ENCODE results near the gene MAP3K10. TPM values are rescaled to one million over a fixed set of nuclear protein-coding genes. Genes with fewer than 3 reads are reported as not detected.

Gene MAP3K10
- total RNA-seq, 2 donors from 2014 or later: 35.2 to 39.3 TPM

DNA sequence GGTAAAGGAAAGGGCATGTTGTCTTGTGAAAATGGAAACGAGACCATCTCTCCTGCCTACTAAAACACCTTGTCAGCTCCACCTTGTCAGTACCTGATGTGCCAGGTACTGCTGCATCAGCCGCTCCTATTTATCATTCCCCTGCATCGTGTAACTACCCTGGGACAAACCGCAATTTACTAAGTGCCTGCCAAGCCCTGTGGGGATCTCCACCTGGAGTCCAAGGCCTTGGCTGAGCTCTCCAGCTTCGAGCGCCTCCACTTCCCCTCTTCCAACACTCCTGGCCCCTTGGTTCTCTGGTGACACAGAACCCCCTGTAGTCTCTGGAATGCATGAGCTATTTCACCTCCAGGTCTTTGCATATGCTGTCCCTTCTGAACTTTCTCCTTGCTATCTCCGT lies 61.2 kb downstream of the MAP3K10 start:
- TF ChIP-seq, protein P1, sequence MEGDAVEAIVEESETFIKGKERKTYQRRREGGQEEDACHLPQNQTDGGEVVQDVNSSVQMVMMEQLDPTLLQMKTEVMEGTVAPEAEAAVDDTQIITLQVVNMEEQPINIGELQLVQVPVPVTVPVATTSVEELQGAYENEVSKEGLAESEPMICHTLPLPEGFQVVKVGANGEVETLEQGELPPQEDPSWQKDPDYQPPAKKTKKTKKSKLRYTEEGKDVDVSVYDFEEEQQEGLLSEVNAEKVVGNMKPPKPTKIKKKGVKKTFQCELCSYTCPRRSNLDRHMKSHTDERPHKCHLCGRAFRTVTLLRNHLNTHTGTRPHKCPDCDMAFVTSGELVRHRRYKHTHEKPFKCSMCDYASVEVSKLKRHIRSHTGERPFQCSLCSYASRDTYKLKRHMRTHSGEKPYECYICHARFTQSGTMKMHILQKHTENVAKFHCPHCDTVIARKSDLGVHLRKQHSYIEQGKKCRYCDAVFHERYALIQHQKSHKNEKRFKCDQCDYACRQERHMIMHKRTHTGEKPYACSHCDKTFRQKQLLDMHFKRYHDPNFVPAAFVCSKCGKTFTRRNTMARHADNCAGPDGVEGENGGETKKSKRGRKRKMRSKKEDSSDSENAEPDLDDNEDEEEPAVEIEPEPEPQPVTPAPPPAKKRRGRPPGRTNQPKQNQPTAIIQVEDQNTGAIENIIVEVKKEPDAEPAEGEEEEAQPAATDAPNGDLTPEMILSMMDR (conservative IDR thresholded peaks at IDR 0.05): peak; percentile 1
- peak overlapping the region; percentile 92 for H3K27ac Mint-ChIP-seq

DNA sequence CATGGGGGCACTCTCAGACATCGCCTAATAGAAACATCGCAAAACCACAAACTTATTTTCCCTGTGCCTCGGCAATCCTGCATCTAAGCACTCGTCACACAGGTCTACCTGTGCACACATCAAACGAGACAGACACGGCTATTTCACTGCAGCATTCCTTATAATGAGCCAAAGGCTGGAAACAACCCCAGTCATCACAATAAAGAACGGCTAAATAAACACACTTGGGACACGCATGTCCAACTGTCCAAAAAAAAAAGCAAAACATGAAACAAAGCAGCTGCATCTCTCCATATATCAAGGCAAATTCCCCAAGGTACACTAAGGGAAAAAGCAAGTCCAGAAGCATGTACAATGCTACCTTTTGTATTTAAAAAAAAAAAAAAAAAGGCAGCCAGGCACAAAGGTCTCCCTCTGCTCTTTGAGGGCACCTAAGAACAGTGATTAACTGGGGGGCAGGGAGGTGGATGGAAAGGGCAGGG lies 62.4 kb downstream of the MAP3K10 start:
- H3K4me3 Mint-ChIP-seq: peak overlapping the region; percentile 6

More for the DNA sequence above, 61.2 kb downstream of the MAP3K10 start:
- Histone ChIP-seq H3K27me3 (ENCODE audit: control insufficient read depth, insufficient read depth, low read length, poor library complexity, severe bottlenecking) (no peaks in the 10 kb centered on the region), H3K36me3 (ENCODE audit: control insufficient read depth, insufficient read depth, low read length) (peaks cover 44% of the 10 kb centered on the region), H3K4me3 (ENCODE audit: low read length) (peak overlapping the region; percentile 54), H3K9ac (ENCODE audit: extremely low read depth, low read length, poor library complexity, severe bottlenecking) (no peak overlapping the region), H3K9me3 (ENCODE audit: control insufficient read depth, low read length) (no peaks in the 10 kb centered on the region), H3K27ac (ENCODE audit: low read depth, low read length) (no peak overlapping the region), H3K4me1 (ENCODE audit: control insufficient read depth, insufficient read depth, low read length) (peaks cover 41% of the 10 kb centered on the region)
- Mint-ChIP-seq H3K9me3 (no peaks in the 10 kb centered on the region), H3K4me1 (peaks cover 40% of the 10 kb centered on the region), H3K27me3 (ENCODE audit: insufficient read depth) (no peaks in the 10 kb centered on the region), H3K4me3 (peak overlapping the region; percentile 5), H3K36me3 (ENCODE audit: low read depth) (peaks cover 51% of the 10 kb centered on the region)
- peak; percentile 77 for DNase-seq
- 77 to 81% methylated on average over 7 of the region's 7 CpGs for WGBS, 2 experiments (ENCODE audit: insufficient coverage in 1 of 2, insufficient read length in 1 of 2)

DNA sequence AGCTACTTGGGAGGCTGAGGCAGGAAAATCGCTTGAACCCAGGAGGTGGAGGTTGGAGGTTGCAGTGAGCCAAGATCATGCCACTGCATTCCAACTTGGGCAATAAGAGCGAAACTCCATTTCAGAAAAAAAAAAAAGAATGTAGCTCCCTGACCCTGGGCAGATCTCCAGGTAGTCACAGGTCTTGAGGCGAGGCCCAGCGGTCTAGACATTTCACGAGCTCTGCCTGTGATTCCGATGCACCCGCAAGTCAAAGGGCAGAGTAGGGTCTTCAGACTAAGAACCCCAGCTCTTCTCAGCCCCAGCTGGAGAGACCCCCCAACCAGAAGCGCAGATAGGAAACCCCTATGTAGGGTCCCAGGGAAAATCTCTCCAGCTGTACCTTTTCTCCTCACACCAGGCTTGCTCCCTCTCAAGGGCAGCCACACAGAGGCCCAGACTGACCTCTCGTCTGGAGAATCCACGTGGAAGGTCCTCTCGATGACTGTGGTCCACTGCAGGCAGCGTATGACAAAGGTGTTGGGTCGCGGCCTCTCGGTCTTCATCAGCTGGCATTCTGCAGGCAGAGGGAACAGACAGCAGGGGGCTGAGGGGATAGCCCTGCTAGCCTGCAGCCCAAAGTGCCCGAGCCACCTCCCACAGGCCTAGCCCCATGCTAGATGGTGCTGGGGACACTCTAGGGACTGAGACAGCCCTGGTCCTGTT lies 63.6 kb downstream of the MAP3K10 start:
- 90% methylated on average over 16 of the region's 16 CpGs for WGBS, 2 experiments (ENCODE audit: insufficient coverage in 1 of 2, insufficient read length in 1 of 2)
- H3K4me3 Mint-ChIP-seq: peak overlapping the region; percentile 36
- TF ChIP-seq, protein P1 (conservative IDR thresholded peaks at IDR 0.05): peak; percentile 42
- Histone ChIP-seq H3K4me1 (ENCODE audit: control insufficient read depth, insufficient read depth, low read length) (peaks cover 41% of the 10 kb centered on the region), H3K9ac (ENCODE audit: extremely low read depth, low read length, poor library complexity, severe bottlenecking) (peak overlapping the region; percentile 49), H3K9me3 (ENCODE audit: control insufficient read depth, low read length) (no peaks in the 10 kb centered on the region), H3K36me3 (ENCODE audit: control insufficient read depth, insufficient read depth, low read length) (peaks cover 44% of the 10 kb centered on the region), H3K27me3 (ENCODE audit: control insufficient read depth, insufficient read depth, low read length, poor library complexity, severe bottlenecking) (no peaks in the 10 kb centered on the region), H3K4me3 (ENCODE audit: low read length) (peak overlapping the region; percentile 67), H3K27ac (ENCODE audit: low read depth, low read length) (peak overlapping the region; percentile 41)
- DNase-seq: no peak
- peaks cover 51% of the 10 kb centered on the region for H3K36me3 Mint-ChIP-seq (ENCODE audit: low read depth)
- no peaks in the 10 kb centered on the region for H3K27me3 Mint-ChIP-seq (ENCODE audit: insufficient read depth)
- H3K4me1 Mint-ChIP-seq: peaks cover 40% of the 10 kb centered on the region
- peak overlapping the region; percentile 88 for H3K27ac Mint-ChIP-seq
- H3K9me3 Mint-ChIP-seq: no peaks in the 10 kb centered on the region

More for the DNA sequence above, 62.4 kb downstream of the MAP3K10 start:
- H3K9me3 Mint-ChIP-seq: no peaks in the 10 kb centered on the region
- Histone ChIP-seq H3K36me3 (ENCODE audit: control insufficient read depth, insufficient read depth, low read length) (peaks cover 48% of the 10 kb centered on the region), H3K27ac (ENCODE audit: low read depth, low read length) (no peak overlapping the region), H3K27me3 (ENCODE audit: control insufficient read depth, insufficient read depth, low read length, poor library complexity, severe bottlenecking) (no peaks in the 10 kb centered on the region), H3K9ac (ENCODE audit: extremely low read depth, low read length, poor library complexity, severe bottlenecking) (no peak overlapping the region), H3K4me3 (ENCODE audit: low read length) (peak overlapping the region; percentile 54), H3K9me3 (ENCODE audit: control insufficient read depth, low read length) (no peaks in the 10 kb centered on the region), H3K4me1 (ENCODE audit: control insufficient read depth, insufficient read depth, low read length) (peaks cover 41% of the 10 kb centered on the region)
- DNase-seq: no peak
- peak overlapping the region; percentile 74 for H3K27ac Mint-ChIP-seq
- no peaks in the 10 kb centered on the region for H3K27me3 Mint-ChIP-seq (ENCODE audit: insufficient read depth)
- 84 to 95% methylated on average over 7 to 8 of the region's 8 CpGs for WGBS, 2 experiments (ENCODE audit: insufficient coverage in 1 of 2, insufficient read length in 1 of 2)
- H3K4me1 Mint-ChIP-seq: peaks cover 40% of the 10 kb centered on the region
- H3K36me3 Mint-ChIP-seq (ENCODE audit: low read depth): peaks cover 48% of the 10 kb centered on the region
- TF ChIP-seq, protein P1 (conservative IDR thresholded peaks at IDR 0.05): no peak
